Left ventricle myocardium inferior (tissue), 1 donor: ENCODE data around the gene CYB5B. TPM values are rescaled to one million over a fixed set of nuclear protein-coding genes. Genes with fewer than 3 reads are reported as not detected.

Experiments used
- DNase-seq: peaks from one replicate; pipeline ENCODE4 v3.0.0-alpha.2; 2020
- H3K27ac ChIP-seq: fragments of 200-600 bp; replicated peaks from 2 replicates; pipeline ENCODE4 v1.8.0; 2021
- H3K27me3 ChIP-seq: fragments of 200-600 bp; 2 replicates; pipeline ENCODE4 v1.8.0; 2021; ENCODE audit warnings: low read depth
- H3K36me3 ChIP-seq: fragments of 200-600 bp; 2 replicates; pipeline ENCODE4 v1.8.0; 2021
- H3K4me1 ChIP-seq: fragments of 200-600 bp; 2 replicates; pipeline ENCODE4 v1.8.0; 2021
- H3K4me3 ChIP-seq: fragments of 200-600 bp; 2 replicates; pipeline ENCODE4 v1.8.0; 2021; ENCODE audit warnings: mild to moderate bottlenecking, moderate library complexity
- H3K9me3 ChIP-seq: fragments of 200-600 bp; replicated peaks from 2 replicates; pipeline ENCODE4 v1.8.0; 2021
- intact Hi-C: fragments of 100-400 bp; cut with micrococcal nuclease; formaldehyde crosslinking; loops from one replicate; pipeline ENCODE4 v1.11.0; 2022
- total RNA-seq: library from RNA; stranded (reverse); fragmentation: NEBNext Ultra II Directional; extraction: Animal tissue kit (Norgen Biotek cat#: 25700); gene quantifications from one replicate; pipeline ENCODE4 v1.2.1, GENCODE V29; 2021
- TF ChIP-seq, protein P1 (sequence below): fragments of 200-600 bp; IDR thresholded peaks from 2 replicates; pipeline ENCODE4 v1.8.0; 2021; ENCODE audit warnings: antibody characterized with exemption, mild to moderate bottlenecking, borderline replicate concordance
- donor health status: DM: no; HTN: yes; CAD: no; lungs with severe emphysema.

CYB5B gene
- total RNA-seq, 1 donor from 2014 or later: 69.0 TPM

DNA sequence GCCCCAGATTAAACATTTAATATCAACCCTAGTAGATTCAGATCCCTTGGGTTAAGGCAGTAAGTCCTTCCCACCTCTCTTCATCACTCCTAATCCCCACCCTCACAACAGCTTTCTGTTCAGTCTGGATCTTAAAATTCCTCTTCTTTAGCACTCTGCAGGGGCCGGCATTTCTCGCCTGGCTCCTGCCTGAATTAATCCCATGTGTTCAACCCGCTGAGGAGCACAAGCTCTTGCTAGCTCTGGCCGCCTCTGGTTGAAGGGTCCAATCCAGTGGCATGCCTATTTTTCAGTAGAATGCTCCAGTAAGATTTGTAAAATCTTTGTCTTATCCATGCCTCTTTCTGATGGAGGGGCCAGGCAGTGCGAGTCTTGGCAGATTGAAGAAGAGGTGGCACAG, 59.2 kb downstream of the CYB5B start:
- intact Hi-C loops: no loop called here
- H3K36me3 ChIP-seq: no peaks in the 10 kb centered on the region
- H3K27ac ChIP-seq: peak overlapping the region; percentile 97
- DNase-seq: no peak
- TF ChIP-seq, protein P1, sequence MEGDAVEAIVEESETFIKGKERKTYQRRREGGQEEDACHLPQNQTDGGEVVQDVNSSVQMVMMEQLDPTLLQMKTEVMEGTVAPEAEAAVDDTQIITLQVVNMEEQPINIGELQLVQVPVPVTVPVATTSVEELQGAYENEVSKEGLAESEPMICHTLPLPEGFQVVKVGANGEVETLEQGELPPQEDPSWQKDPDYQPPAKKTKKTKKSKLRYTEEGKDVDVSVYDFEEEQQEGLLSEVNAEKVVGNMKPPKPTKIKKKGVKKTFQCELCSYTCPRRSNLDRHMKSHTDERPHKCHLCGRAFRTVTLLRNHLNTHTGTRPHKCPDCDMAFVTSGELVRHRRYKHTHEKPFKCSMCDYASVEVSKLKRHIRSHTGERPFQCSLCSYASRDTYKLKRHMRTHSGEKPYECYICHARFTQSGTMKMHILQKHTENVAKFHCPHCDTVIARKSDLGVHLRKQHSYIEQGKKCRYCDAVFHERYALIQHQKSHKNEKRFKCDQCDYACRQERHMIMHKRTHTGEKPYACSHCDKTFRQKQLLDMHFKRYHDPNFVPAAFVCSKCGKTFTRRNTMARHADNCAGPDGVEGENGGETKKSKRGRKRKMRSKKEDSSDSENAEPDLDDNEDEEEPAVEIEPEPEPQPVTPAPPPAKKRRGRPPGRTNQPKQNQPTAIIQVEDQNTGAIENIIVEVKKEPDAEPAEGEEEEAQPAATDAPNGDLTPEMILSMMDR: no peak
- H3K4me3 ChIP-seq: no peak overlapping the region
- no peaks in the 10 kb centered on the region for H3K9me3 ChIP-seq
- peaks cover 22% of the 10 kb centered on the region for H3K4me1 ChIP-seq
- H3K27me3 ChIP-seq: no peaks in the 10 kb centered on the region

DNA sequence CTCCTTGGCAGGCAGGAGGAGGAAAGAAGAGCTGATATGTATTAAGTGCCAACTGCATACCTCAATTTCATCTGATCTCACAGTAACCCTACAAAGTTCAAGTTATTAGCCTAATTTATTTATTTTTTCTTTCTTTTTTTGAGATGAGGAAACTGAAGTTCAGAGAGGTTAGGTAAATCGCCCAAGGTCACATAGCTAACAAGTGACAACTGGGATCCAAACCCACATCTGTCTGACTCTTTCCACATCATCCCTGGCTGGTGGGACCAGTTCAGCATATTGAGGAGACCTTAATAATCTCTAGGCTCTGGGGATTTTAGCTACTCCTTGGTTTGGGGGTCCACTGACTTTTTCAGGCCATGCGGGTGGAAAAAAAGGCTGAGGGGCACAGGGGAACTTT, 60.9 kb downstream of the CYB5B start:
- Histone ChIP-seq H3K36me3 (no peaks in the 10 kb centered on the region), H3K4me3 (no peak overlapping the region)

DNA sequence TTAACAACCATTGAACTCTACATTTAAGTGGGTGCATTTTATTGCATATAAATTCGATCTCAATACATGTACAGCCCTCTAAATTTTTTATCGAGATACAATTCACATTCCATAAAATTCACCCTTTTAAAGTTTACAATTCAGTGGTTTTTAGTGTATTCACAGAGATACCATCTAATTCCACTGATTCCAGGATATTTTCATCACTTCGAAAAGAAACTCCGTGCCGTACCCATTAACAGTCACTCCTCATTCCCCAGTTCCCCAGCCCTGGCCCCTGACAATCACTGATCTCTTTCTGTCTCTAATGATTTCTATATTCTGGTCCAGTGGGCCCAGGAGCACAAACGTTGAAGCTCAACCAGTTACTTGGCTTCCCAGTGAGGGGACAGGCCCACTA, 61.4 kb downstream of the CYB5B start:
- TF ChIP-seq, protein P1: no peak
- no peak for DNase-seq
- Histone ChIP-seq H3K4me1 (peaks cover 22% of the 10 kb centered on the region), H3K36me3 (no peaks in the 10 kb centered on the region), H3K9me3 (no peaks in the 10 kb centered on the region), H3K27ac (no peak overlapping the region), H3K27me3 (no peaks in the 10 kb centered on the region), H3K4me3 (no peak overlapping the region)
- intact Hi-C loops: no loop called here

More for the DNA sequence above, 60.9 kb downstream of the CYB5B start:
- H3K9me3 ChIP-seq: no peaks in the 10 kb centered on the region
- no peaks in the 10 kb centered on the region for H3K27me3 ChIP-seq
- no peak for DNase-seq
- H3K4me1 ChIP-seq: peaks cover 22% of the 10 kb centered on the region
- TF ChIP-seq, protein P1: no peak
- H3K27ac ChIP-seq: no peak overlapping the region
- intact Hi-C loops: no loop called here

DNA sequence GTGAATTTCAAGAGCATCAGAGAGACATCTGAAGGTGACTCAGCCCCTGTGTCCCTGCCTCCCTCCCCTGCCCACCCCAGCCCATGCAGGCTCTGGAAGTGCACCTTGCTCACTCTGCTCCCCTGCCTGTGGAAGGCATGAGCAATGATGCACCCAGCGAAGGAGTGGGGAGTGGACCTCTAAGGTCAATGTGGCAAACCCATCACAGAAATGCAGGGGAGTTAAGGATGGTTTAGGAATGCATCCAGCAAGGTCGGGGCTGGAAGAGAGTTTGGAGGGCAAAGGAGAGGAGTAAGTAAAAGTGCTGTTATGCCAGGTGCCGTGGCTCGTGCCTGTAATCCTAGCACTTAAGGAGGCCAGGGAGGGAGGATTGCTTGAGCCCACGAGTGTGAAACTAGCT, 61.9 kb downstream of the CYB5B start:
- intact Hi-C loops: no loop called here
- TF ChIP-seq, protein P1: no peak
- Histone ChIP-seq H3K4me1 (peaks cover 20% of the 10 kb centered on the region), H3K27ac (no peak overlapping the region), H3K36me3 (no peaks in the 10 kb centered on the region), H3K9me3 (no peaks in the 10 kb centered on the region), H3K4me3 (no peak overlapping the region), H3K27me3 (no peaks in the 10 kb centered on the region)
- DNase-seq: no peak

DNA sequence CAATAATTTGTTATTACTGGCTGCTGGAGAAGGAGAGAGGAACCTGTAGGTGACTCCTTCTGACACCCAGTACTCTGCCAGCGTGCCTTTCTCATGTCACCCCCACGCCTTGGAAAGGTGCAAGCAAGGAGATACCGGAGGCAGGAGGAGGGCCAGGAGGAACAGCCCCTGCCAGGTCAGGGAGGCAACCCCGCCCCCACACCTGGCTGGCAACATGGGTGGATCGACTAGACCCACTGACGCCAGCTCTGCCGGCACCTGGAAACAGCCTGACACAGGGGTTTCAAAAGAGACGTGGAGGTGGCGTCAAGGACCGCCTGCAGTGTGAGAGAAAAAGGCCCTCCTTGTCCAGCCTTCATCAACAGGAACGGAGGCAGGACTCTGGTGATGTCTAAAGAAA, 62.3 kb downstream of the CYB5B start:
- DNase-seq: no peak
- H3K4me3 ChIP-seq: no peak overlapping the region
- no peaks in the 10 kb centered on the region for H3K9me3 ChIP-seq
- TF ChIP-seq, protein P1: no peak
- no peaks in the 10 kb centered on the region for H3K36me3 ChIP-seq
- H3K4me1 ChIP-seq: peaks cover 16% of the 10 kb centered on the region
- no peaks in the 10 kb centered on the region for H3K27me3 ChIP-seq
- H3K27ac ChIP-seq: no peak overlapping the region
- intact Hi-C loops: no loop called here
